Breast epithelium (tissue), 4 donors: ENCODE measurements around the gene KLHL42. TPM values are rescaled to one million over a fixed set of nuclear protein-coding genes. Genes with fewer than 3 reads are reported as not detected.

Experiments
- DNase-seq, 2 donors: peaks; one replicate each; pipeline ENCODE4 v3.0.0-alpha.2; 2019; ENCODE audit warnings: low spot score in 2 of 2
- H3K27ac ChIP-seq, 2 donors: fragments of 200-600 bp; sonication (generic) in 1 of 2; one replicate each; pipeline ENCODE4 v1.5.1; 2016 to 2019; ENCODE audit warnings: mild to moderate bottlenecking in 1 of 2
- H3K27me3 ChIP-seq, 2 donors: fragments of 200-600 bp; sonication (generic) in 1 of 2; one replicate each; pipeline versions ENCODE4 v1.5.1 to v1.6.0; 2017 to 2019; ENCODE audit warnings: control low read depth in 1 of 2, mild to moderate bottlenecking in 1 of 2
- H3K36me3 ChIP-seq: fragments of 200-600 bp; one replicate; pipeline ENCODE4 v1.5.1; 2019
- H3K4me1 ChIP-seq, 2 donors: fragments of 200-600 bp; sonication (generic); one replicate each; pipeline ENCODE4 v1.5.1; 2016 to 2019; ENCODE audit warnings: control low read depth in 1 of 2
- H3K4me3 ChIP-seq, 3 donors: fragments of 200-600 bp; sonication (generic); 1 replicate in 2 of 3; 2 replicates in 1 of 3; pipeline ENCODE4 v1.5.1; 2016 to 2019; ENCODE audit warnings: mild to moderate bottlenecking in 3 of 3, moderate library complexity in 2 of 3
- H3K9me3 ChIP-seq, 2 donors: fragments of 200-600 bp; sonication (generic) in 1 of 2; one replicate each; pipeline ENCODE4 v1.5.1; 2016 to 2019; ENCODE audit warnings: control low read depth in 1 of 2
- CTCF ChIP-seq, 3 donors: fragments of 450-650 bp; IDR thresholded peaks; one replicate each; pipeline ENCODE4 v1.5.1; 2016 to 2017; ENCODE audit warnings: antibody characterized with exemption in 3 of 3, mild to moderate bottlenecking in 3 of 3, moderate library complexity in 3 of 3
- POLR2A ChIP-seq: fragments of 450-650 bp; IDR thresholded peaks from one replicate; pipeline ENCODE4 v1.6.1; 2016; ENCODE audit warnings: antibody characterized with exemption, mild to moderate bottlenecking, moderate library complexity
- POLR2AphosphoS5 ChIP-seq, 3 donors: sonication (generic); formaldehyde crosslinking; IDR thresholded peaks; one replicate each; pipeline ENCODE4 v1.6.1; 2017; ENCODE audit warnings: antibody characterized with exemption in 3 of 3
- intact Hi-C: fragments of 100-400 bp; cut with DNase I; formaldehyde crosslinking; loops from one replicate; pipeline ENCODE4 v1.15.1; 2023; ENCODE audit warnings: low total_unique reads
- total RNA-seq, 3 donors: library from RNA; depleted of rRNA; stranded (reverse); fragments of >200 nt; gene quantifications; one replicate each; pipeline ENCODE4 v1.1.0, GENCODE V29; 2016

Gene KLHL42
- total RNA-seq, 3 donors from 2014 or later: 20.6 to 32.3 (median 30.8) TPM

- TF ChIP-seq POLR2A (no peak), CTCF (IDR thresholded peaks at IDR 0.05) (no peak), POLR2AphosphoS5 (IDR thresholded peaks at IDR 0.05) (no peak)
- no peak overlapping the region for H3K4me3 ChIP-seq
- H3K27me3 ChIP-seq: no peaks in the 10 kb centered on the region
- DNase-seq: no peak
- H3K9me3 ChIP-seq: no peaks in the 10 kb centered on the region
- H3K36me3 ChIP-seq: no peaks in the 10 kb centered on the region
- no peak overlapping the region for H3K27ac ChIP-seq
- peaks cover 0 to 6% of the 10 kb centered on the region in 2 donors for H3K4me1 ChIP-seq
- intact Hi-C loops: no loop called here
These were observed 38.4 kb downstream of the KLHL42 start for GRCh38 chr12:27818401-27818918.

- no peak overlapping the region for H3K27ac ChIP-seq
- H3K4me3 ChIP-seq: no peak overlapping the region
- TF ChIP-seq POLR2AphosphoS5 (IDR thresholded peaks at IDR 0.05) (no peak), POLR2A (no peak), CTCF (IDR thresholded peaks at IDR 0.05) (no peak)
- no peak for DNase-seq
- intact Hi-C loops: loop anchor here (5.0 kb wide), 1 partner anchor 83 kb away; no protein-coding TSS in a partner anchor
- no peaks in the 10 kb centered on the region for H3K9me3 ChIP-seq
- no peaks in the 10 kb centered on the region for H3K27me3 ChIP-seq
- peaks cover 0 to 6% of the 10 kb centered on the region in 2 donors for H3K4me1 ChIP-seq
- no peaks in the 10 kb centered on the region for H3K36me3 ChIP-seq
These were observed 40.5 kb downstream of the KLHL42 start for GRCh38 chr12:27820564-27820963.

GRCh38 chr12:27821259-27821973 is 41.4 kb downstream of the KLHL42 start:
- Histone ChIP-seq H3K27ac (no peak overlapping the region), H3K4me1 (peaks cover 0 to 6% of the 10 kb centered on the region in 2 donors), H3K4me3 (peak overlapping the region in 1 of 3 donors; percentile 34), H3K9me3 (no peaks in the 10 kb centered on the region), H3K27me3 (no peaks in the 10 kb centered on the region), H3K36me3 (no peaks in the 10 kb centered on the region)
- intact Hi-C loops: loop anchor here (5.0 kb wide), 1 partner anchor 84 kb away; no protein-coding TSS in a partner anchor
- no peak for DNase-seq
- no peak for TF ChIP-seq POLR2A
- no peak for TF ChIP-seq POLR2AphosphoS5 (IDR thresholded peaks at IDR 0.05)
- peak; percentile 72 to 74 (median 73) for TF ChIP-seq CTCF (IDR thresholded peaks at IDR 0.05)

- no peaks in the 10 kb centered on the region for H3K9me3 ChIP-seq
- H3K27me3 ChIP-seq: no peaks in the 10 kb centered on the region
- peaks cover 0 to 6% of the 10 kb centered on the region in 2 donors for H3K4me1 ChIP-seq
- no peak overlapping the region for H3K27ac ChIP-seq
- no peaks in the 10 kb centered on the region for H3K36me3 ChIP-seq
- intact Hi-C loops: loop anchor here (5.0 kb wide), 1 partner anchor 85 kb away; no protein-coding TSS in a partner anchor
- DNase-seq: no peak
- TF ChIP-seq CTCF (IDR thresholded peaks at IDR 0.05) (no peak), POLR2A (no peak), POLR2AphosphoS5 (IDR thresholded peaks at IDR 0.05) (no peak)
- H3K4me3 ChIP-seq: no peak overlapping the region
These were observed 42.2 kb downstream of the KLHL42 start for GRCh38 chr12:27822076-27822712.

GRCh38 chr12:27823038-27823437 is 43.0 kb downstream of the KLHL42 start:
- Histone ChIP-seq H3K27ac (no peak overlapping the region), H3K4me1 (peaks cover 0 to 6% of the 10 kb centered on the region in 2 donors), H3K9me3 (no peaks in the 10 kb centered on the region), H3K27me3 (no peaks in the 10 kb centered on the region), H3K36me3 (no peaks in the 10 kb centered on the region), H3K4me3 (no peak overlapping the region)
- intact Hi-C loops: loop anchor here (5.0 kb wide), 1 partner anchor 86 kb away; no protein-coding TSS in a partner anchor
- TF ChIP-seq POLR2A (no peak), CTCF (IDR thresholded peaks at IDR 0.05) (no peak), POLR2AphosphoS5 (IDR thresholded peaks at IDR 0.05) (no peak)
- DNase-seq: no peak
